HG02938 (cell line): Measurements from ENCODE around the gene YIPF2.
"Not testable (repeated sequence)": the region's sequence is repeated elsewhere in the genome, so short reads cannot be mapped to it uniquely, and the experiment has no call there.

ENCODE experiments used
- ATAC-seq: cut with Tn5 transposase; IDR thresholded peaks from one replicate; pipeline ENCODE4 v1.9.1; 2021; ENCODE audit warnings: mild to moderate bottlenecking, moderate library complexity; ENCODE audit not compliant: unreplicated experiment

The YIPF2 gene

DNA sequence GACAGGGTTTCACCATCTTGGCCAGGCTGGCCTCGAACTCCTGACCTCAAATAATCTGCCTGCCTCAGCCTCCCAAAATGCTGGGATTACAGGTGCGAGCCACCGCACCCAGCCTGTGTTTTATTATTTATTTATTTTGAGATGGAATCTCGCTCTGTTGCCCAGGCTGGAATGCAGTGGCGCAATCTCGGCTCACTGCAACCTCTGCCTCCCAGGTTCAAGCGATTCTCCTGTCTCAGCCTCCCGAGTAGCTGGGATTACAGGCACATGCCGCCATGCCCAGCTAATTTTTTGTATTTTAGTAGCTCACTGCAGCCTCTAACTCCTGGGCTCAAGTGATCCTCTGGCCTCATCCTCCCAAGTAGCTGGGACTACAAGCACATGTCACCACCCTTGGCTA, 50.8 kb downstream of the YIPF2 start:
- ATAC-seq, result not testable (repeated sequence)

DNA sequence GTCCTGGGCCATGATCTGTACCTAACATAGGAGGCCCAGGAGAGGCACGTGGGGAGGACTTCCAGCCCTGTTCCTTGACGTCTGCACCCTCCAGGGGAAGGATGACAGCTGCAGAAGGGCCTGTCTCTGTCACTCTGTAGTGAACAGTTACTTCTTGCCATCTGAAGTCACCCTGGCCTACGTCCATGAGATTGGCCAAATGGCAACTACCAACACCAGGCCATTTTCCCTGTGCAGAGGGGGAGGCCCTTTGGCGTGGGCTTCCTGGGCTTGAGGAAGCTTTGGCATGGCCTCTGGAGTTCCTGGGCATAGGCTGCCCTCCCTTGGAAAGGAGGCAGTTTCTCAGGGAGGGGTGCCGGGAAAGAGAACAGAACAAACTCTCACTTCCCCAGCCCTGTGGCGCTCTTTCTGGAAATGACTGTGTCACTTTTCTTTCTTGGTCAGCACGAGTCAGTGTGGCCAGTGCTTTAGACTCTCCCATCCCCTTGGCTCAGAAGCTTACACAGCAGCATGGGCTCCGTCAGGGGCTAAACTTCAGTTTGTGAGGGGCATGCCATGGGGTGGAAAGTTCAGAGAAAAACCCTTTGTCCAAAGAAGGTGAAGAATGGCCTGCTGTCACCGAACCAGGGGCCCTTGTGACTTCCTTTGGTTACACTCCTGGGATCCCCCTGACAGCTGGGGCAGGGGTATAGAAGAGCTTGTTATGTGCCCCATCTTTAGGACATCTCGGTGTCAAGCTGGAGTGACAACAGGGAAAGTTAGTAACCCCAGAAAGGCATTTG, 51.8 kb downstream of the YIPF2 start:
- peak; percentile 51 for ATAC-seq

DNA sequence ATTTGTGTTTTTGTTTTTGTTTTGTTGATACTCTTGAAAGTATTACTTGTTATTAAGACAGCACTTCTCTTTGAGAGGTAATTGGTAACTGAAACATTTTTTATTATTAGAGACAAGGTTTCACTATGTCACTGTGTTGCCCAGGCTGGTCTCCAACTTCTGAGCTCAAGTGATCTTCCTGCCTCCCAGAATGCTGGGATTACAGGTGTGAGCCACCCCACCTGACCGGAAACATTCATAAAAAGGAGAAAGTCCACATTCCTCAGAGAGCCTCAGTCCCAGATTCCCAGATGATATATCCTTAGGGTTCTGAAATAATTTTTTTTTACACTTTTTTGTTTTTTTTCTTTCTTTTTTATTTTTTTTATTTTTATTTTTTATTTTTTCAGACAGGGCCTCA, 54.4 kb downstream of the YIPF2 start:
- ATAC-seq, result no peak

DNA sequence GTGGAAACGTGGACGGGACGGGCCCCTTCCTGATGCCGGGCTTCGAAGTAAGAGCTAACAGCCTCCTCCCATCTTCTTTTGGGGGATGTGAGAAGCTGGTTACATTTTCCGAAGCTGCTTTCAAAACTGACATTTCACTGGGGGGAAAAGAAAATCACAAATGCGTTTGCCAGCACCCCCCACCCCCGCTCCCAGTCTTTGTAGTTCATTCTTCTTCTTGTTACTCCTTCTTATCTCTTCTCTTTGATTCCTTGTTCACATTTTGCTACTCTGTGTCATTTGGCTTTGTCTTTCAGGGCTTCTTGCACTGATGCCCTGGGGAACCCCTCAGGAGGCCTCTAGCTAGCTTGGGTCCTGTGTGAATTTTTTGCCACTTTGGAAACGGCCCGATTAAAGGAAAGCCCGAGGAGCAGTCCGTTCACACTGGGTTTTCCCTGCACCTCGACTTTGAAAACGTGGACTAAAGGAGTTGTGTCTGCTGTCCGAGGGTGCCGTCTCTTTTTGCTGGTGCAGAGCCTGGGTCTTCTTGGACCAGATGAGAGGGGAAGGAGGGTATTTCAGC, 55.8 kb downstream of the YIPF2 start:
- ATAC-seq, result no peak
